ENCODE data around the gene MAP7D1.
"Not testable (repeated sequence)": the region's sequence is repeated elsewhere in the genome, so short reads cannot be mapped to it uniquely, and the experiment has no call there.

MAP7D1 gene

DNA sequence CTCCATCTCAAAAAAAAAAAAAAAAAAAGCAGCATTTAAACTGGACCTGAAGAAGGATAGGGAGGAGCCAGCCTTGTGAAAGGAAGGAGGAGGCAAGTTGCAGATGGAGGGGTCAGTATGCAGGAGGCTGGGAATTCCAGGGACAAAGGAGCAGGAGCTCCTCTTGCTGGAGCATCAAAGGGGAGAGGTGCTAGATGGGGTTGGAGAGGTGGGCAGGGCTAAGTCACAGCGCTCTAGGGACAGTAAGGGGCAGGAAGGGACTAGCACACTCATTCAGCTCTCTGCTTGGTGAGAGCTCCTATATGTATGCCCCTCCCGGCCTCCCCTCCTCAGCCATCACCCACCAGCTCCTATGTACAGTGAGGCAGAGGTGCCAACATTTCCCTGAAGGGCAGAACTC is 26.8 kb downstream of the MAP7D1 start:
- DNase-seq (ENCODE audit: low spot score) = no peak
- H3K27ac ChIP-seq = peak overlapping the region; percentile 69 to 70
- TF ChIP-seq, protein P1, sequence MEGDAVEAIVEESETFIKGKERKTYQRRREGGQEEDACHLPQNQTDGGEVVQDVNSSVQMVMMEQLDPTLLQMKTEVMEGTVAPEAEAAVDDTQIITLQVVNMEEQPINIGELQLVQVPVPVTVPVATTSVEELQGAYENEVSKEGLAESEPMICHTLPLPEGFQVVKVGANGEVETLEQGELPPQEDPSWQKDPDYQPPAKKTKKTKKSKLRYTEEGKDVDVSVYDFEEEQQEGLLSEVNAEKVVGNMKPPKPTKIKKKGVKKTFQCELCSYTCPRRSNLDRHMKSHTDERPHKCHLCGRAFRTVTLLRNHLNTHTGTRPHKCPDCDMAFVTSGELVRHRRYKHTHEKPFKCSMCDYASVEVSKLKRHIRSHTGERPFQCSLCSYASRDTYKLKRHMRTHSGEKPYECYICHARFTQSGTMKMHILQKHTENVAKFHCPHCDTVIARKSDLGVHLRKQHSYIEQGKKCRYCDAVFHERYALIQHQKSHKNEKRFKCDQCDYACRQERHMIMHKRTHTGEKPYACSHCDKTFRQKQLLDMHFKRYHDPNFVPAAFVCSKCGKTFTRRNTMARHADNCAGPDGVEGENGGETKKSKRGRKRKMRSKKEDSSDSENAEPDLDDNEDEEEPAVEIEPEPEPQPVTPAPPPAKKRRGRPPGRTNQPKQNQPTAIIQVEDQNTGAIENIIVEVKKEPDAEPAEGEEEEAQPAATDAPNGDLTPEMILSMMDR (IDR thresholded peaks at IDR 0.05) = no peak
- H3K4me3 ChIP-seq = no peak overlapping the region

DNA sequence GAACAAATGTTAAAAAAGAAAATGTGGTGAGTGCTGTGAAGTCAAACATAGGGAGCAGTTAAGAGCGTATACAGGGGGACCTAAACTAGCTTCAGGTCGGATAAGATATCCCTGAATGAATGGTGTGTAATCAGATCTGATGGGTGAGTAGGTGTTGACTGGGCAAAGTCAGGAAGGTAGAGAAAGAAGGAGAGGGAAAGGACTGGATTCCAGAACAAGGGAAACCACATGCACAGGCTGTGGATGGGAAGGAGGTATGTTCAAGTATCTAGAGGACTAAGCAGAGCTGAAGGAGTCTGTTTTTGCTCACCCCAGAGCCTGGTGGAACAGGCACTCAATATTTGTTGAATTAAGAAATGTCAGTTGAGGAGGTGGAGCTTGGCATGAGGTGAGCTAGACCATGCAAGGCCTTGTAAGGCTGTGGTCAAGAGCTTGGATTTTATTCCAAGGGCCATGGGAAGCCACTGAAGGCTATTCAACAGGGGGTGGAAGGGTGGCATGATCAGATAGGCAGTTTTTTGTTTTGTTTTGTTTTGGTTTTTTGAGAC is 27.4 kb downstream of the MAP7D1 start:
- no peak for DNase-seq (ENCODE audit: low spot score)
- Histone ChIP-seq H3K4me3 (no peak overlapping the region), H3K27ac (peak overlapping the region; percentile 69 to 70)
- TF ChIP-seq, protein P1 (IDR thresholded peaks at IDR 0.05) = no peak

DNA sequence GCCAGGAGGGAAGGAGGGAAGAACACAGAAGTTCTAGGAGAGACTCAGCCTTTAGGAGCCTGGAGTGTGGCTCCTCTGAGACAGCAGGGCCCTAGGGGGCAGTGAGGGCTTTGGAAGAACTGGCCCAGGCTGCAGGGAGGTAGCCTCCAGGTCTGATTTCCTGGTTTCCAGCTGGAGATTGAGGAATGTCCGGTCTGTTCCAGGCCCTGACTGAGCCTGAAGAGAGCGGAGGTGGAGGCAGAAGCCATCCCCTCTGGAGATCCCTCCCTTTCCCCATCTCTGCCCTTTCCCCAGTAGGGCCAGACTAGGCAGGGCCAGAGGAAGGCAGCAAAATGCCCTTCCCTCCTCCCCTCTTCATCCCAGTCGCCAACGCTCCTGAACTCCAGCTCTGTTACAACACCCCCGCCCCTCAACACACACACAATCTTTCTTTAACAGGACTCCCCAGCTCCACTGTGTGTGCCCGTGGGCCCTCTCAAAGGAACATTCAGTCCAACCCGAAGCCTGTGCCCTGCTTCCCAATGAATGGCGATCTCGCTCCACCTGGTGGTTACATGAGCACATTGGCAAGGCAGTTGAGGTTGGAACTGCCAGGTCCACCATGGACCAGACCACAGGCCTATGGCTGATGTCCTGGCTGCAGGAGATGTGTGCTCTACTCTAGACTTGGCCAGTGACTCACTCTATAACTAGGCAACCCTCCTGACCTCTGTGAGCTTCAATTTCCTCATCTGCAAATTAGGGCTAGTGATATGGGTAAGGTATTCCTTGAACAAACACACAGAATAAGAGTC is 32.0 kb downstream of the MAP7D1 start:
- DNase-seq (ENCODE audit: low spot score) = peak; percentile 94
- Histone ChIP-seq H3K27ac (peak overlapping the region; percentile 72 to 96), H3K4me3 (peak overlapping the region; percentile 16)
- TF ChIP-seq, protein P1 (IDR thresholded peaks at IDR 0.05) = peak; percentile 82

- DNase-seq (ENCODE audit: low spot score); H3K27ac ChIP-seq: not testable (repeated sequence)
Measured at GRCh38 chr1:36196805-36197204, 40.8 kb downstream of the MAP7D1 start.

DNA sequence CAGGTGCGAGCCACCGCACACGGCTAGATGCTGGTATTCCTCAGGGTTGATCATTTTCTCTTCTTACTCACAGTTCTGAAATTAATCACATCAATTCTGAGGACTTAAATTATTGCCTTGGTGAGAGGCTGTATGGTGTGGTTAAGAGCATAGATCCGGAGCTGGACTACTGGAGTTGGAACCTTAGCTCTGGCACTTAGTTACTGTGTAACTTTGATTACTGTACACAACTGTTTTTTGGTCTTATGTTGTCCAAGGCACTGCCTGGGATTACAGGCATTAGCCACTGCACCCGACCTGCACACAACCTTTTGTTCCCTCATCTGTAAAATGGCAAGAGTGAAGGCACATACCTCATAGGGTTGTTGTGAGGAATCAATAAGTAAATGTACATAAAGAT is 42.7 kb downstream of the MAP7D1 start:
- Histone ChIP-seq H3K4me3 (no peak overlapping the region), H3K27ac (no peak overlapping the region)
- DNase-seq (ENCODE audit: low spot score) = no peak
- TF ChIP-seq, protein P1 (IDR thresholded peaks at IDR 0.05) = no peak

More at GRCh38 chr1:36196805-36197204, 40.8 kb downstream of the MAP7D1 start:
- not testable (repeated sequence) for H3K4me3 ChIP-seq

DNA sequence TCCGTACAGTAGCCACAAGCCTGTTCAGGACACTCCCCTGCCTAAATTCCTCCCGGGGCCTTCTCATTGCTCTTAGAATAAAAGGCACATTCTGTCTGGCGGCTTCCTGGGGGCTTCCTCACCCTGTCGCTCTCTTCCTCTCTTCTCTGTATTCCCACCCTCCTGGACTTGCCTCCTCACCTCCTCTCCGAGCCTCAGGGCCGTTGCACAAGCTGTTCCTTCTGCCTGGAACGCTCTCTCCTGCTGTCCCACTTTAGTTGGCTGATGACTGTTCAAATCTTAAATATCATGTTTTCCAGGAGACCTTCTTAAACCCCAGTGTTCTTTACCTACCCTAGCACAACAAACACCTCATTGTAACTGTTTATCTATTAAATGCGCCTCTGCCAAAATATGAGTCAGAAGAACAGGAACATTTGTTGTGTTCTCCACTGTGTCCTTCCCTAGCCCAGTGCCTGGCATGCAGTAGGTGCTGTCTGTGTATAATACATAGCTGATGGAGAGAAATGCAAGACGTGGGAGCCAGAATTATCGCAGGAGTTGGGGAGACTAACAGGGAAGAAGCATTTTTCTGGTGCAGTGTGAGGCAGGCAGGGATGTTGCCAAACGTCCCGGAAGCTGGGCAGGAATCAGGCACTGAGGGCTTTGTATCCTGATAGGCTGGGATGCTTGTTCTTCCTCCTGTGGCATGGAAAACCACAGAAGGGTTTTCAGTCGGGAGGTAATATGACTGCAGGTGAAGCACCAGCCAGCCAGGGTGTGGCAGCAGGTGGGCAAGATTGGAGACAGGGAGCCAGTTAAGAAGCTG is 44.2 kb downstream of the MAP7D1 start:
- H3K4me3 ChIP-seq = no peak overlapping the region
- peak overlapping the region in 1 of 2 donors; percentile 33 for H3K27ac ChIP-seq
- TF ChIP-seq, protein P1 (IDR thresholded peaks at IDR 0.05) = no peak
- DNase-seq (ENCODE audit: low spot score) = no peak

- Histone ChIP-seq H3K27ac (peak overlapping the region; percentile 86 to 95), H3K4me3 (no peak overlapping the region)
- TF ChIP-seq, protein P1 (IDR thresholded peaks at IDR 0.05) = no peak
- no peak for DNase-seq (ENCODE audit: low spot score)
Measured at GRCh38 chr1:36203027-36203553, 47.1 kb downstream of the MAP7D1 start.

All from coronary artery (tissue), 2 donors.